Activated naive CD4-positive, alpha-beta T cell treated with anti-CD3 and anti-CD28 coated beads, Interleukin-2, amount 50 U/mL, for 72 hours (primary cell): ENCODE data around the gene WBP1. TPM values are rescaled to one million over a fixed set of nuclear protein-coding genes. Genes with fewer than 3 reads are reported as not detected.
A peak's percentile ranks its signal among the peaks of the same experiment; 100 is the strongest.
"Not testable (repeated sequence)": the region's sequence is repeated elsewhere in the genome, so short reads cannot be mapped to it uniquely, and the experiment has no call there.

ENCODE experiments used
- ATAC-seq, 2 donors: fragments of 150-1000 bp; cut with Tn5 transposase; 2 replicates each; pipeline ENCODE4 v1.10.0; 2021; ENCODE audit warnings: mild to moderate bottlenecking in 2 of 2, moderate library complexity in 2 of 2
- DNase-seq, 2 donors: peaks; one replicate each; pipeline ENCODE4 v3.0.0; 2021 to 2022; ENCODE audit warnings: low spot score in 2 of 2
- H3K27ac Mint-ChIP-seq, 2 donors: one replicate each; pipeline ENCODE4 v1.8.0; 2022; ENCODE audit warnings: mild to moderate bottlenecking in 2 of 2, mixed read lengths in 2 of 2
- H3K36me3 Mint-ChIP-seq, 2 donors: one replicate each; pipeline ENCODE4 v1.8.0; 2022; ENCODE audit warnings: mixed read lengths in 2 of 2
- H3K9me3 Mint-ChIP-seq, 2 donors: one replicate each; pipeline ENCODE4 v1.8.0; 2022; ENCODE audit warnings: mixed read lengths in 2 of 2
- total RNA-seq, 2 donors: library from RNA; stranded (reverse); gene quantifications; one replicate each; pipeline ENCODE4 v1.2.3, GENCODE V29; 2022

The WBP1 gene
- total RNA-seq, 2 donors from 2014 or later, result 33.5 to 58.6 TPM

DNA sequence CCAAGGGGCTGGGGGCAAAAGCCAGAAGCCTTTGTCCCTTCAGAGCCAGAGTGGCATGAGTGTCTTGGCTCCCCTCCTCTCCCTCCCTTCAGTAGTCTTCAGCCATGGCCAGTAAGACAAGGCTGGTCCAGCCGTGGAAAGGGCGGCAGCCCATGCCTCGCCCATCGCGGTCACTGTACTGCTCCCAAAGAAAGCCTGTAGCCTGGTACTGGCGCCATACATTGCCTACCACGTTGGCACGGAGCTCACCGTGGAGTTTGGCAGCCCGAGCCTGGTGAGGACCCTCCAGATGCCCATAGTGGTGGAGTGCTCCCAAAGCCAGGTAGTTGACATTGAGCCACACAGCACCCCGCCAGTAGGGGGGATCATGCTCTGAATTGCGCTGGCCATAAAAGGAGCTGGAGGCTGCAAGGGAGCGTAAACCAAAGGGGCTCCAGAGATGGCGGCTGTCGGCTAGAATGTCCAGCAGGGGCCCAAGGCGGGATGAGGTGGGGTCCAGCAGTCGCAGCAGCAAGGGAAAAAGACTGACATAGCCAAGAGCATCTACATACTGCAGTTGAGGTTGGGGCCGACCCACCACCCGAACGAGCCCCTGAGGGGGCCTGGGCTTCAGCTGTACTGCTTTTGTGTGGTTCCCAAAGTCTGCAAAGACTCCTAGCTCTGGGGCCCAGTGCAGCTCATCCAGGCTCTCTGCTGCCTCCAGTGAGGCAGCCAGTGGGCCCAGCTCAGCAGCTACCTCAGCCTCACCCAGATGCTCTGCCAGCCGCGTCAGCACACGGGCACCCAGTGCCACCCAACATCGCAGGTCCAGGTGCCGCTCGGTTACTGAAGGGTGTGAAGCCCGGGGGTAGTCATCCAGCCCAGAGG lies 3.2 kb downstream of the WBP1 start:
- no peak for DNase-seq
- ATAC-seq, result no peak
- peak overlapping the region in 1 of 2 donors; percentile 22 for H3K27ac Mint-ChIP-seq

DNA sequence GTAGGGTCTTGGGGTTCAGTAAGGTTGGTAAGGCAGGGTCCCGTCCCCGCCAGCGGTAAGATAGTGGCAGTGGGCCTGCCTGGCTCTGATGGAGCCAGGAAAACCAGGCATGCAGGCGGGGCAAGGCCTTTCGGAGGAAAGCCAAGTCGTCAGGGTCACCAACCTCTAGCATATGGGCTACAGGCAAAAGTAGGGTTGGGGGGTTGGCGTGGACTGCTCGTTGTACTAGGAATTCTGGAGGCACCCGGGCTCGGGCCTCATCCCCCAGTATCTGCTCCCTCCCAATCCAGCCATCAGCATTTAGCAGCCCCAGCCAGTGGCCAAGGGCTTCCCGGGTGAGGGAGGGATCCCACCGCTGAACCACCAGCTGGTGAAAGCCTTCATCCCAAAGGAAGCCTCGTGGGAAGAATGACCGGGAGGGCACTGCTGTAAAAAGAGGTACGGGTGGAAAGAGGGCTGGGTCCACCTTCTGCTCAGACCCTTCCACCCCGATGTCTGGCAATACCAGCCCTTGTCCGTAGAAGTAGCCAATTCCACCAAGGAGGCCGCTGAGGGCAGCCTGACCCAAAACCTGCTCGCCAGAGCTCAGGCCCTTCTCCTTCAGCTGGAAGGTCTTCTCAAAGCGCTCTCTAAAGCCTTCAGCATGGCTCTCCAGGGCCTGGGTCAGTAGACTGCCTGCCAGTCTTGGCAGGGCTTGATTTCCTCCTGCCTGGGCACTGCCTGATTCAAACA lies 4.0 kb downstream of the WBP1 start:
- DNase-seq (no peak), ATAC-seq (no peak)
- Mint-ChIP-seq H3K36me3 (peaks cover 11 to 12% of the 10 kb centered on the region in 2 donors), H3K9me3 (no peaks in the 10 kb centered on the region), H3K27ac (peak overlapping the region in 1 of 2 donors; percentile 50)

More for the DNA sequence above, 3.2 kb downstream of the WBP1 start:
- no peaks in the 10 kb centered on the region for H3K9me3 Mint-ChIP-seq
- peaks cover 19 to 20% of the 10 kb centered on the region in 2 donors for H3K36me3 Mint-ChIP-seq

DNA sequence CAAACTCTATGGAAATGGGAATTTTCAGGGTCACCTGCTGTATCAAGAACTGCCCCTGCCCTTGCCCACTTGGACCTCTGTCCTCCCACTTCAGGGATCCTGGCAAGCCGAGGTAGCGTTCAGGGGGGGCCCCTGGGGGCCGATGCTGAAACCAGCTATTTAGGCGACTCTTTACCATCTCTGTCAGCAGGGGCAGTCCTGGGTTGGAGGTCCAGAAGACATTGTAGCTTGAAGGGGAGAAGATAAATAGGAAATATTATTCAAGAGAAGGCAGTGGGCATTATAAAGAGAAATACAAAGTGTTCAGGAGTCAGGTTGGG lies 4.5 kb downstream of the WBP1 start:
- Mint-ChIP-seq H3K9me3 (no peaks in the 10 kb centered on the region), H3K36me3 (peaks cover 9 to 11% of the 10 kb centered on the region in 2 donors), H3K27ac (peak overlapping the region; percentile 50 to 70)
- DNase-seq, result no peak
- no peak for ATAC-seq

DNA sequence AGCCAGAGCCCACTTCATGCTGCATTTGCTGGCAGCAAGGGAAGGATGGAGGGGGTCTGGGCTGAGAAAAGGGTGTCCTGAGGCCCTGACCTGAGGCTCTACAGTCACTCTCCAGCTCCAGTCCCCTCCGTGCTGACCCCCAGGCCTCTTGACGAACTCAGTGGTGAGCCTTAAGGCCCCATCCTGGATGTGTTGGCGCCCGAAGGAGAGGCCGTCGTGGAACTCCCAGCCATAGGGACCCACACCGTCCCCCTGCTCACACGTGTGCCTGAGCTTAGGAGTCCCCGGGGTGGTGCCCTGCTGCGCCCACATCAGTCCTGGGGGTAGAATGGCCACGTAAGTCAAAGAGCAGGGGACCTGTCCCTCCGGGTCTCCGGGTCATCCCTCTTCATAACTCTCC lies 6.2 kb downstream of the WBP1 start:
- H3K27ac Mint-ChIP-seq, result peak overlapping the region; percentile 87 to 98
- H3K9me3 Mint-ChIP-seq, result no peaks in the 10 kb centered on the region
- peak; percentile 2 to 9 for ATAC-seq
- H3K36me3 Mint-ChIP-seq, result peaks cover 9 to 11% of the 10 kb centered on the region in 2 donors
- DNase-seq, result no peak

DNA sequence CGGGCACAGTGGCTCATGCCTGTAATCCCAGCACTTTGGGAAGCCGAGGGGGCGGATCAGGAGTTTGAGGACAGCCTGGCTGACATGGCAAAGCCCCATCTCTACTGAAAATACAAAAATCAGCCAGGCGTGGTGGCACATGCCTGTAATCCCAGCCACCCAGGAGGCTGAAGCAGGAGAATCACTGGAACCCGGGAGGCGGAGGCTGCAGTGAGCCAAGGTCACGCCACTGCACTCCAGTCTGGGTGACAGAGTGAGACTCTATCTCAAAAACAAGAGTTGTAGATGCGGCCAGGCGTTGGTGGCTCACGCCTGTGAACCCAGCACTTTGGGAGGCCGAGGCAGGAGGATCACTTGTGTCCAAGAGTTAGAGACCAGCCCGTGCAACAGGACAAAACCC lies 12.5 kb downstream of the WBP1 start:
- not testable (repeated sequence) for ATAC-seq, DNase-seq, H3K9me3 Mint-ChIP-seq
- Mint-ChIP-seq H3K27ac (peak overlapping the region; percentile 61 to 77), H3K36me3 (peaks cover 24 to 31% of the 10 kb centered on the region in 2 donors)

DNA sequence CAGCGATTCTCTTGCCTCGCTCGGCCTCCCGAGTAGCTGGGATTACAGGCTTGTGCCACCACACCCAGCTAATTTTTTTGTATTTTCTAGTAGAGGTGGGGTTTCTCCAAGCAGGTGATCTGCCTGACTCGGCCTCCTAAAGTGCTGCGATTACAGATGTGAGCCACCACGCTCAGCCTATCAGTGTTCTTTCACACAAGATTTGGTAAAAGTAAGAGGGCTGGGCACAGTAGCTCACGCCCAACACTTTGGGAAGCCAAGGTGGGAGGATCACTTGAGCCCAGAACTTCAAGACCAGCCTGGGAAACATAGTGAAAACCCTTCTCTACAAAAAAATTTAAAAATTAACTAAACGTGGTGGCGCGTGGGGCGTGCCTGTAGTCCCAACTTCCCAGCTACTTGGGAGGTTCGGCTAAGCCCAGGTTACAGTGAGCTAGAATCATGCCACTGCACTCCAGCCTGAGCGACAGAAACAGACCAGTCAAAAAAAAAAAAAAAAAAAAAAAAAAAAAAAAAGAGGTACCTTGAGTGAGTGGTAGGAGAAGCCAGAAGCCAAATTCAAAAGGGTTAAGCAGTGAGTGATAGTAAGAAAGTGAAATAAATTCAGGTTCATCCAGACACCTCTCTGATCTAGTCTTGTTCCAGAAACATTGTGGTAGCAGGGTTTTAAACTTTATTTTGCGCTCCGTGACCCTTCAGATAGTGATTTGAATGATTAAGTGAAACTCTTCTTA lies 13.3 kb downstream of the WBP1 start:
- DNase-seq, result no peak
- Mint-ChIP-seq H3K9me3 (no peaks in the 10 kb centered on the region), H3K27ac (peak overlapping the region; percentile 97 to 98), H3K36me3 (peaks cover 20 to 30% of the 10 kb centered on the region in 2 donors)
- ATAC-seq, result peak in 1 of 2 donors; percentile 16

DNA sequence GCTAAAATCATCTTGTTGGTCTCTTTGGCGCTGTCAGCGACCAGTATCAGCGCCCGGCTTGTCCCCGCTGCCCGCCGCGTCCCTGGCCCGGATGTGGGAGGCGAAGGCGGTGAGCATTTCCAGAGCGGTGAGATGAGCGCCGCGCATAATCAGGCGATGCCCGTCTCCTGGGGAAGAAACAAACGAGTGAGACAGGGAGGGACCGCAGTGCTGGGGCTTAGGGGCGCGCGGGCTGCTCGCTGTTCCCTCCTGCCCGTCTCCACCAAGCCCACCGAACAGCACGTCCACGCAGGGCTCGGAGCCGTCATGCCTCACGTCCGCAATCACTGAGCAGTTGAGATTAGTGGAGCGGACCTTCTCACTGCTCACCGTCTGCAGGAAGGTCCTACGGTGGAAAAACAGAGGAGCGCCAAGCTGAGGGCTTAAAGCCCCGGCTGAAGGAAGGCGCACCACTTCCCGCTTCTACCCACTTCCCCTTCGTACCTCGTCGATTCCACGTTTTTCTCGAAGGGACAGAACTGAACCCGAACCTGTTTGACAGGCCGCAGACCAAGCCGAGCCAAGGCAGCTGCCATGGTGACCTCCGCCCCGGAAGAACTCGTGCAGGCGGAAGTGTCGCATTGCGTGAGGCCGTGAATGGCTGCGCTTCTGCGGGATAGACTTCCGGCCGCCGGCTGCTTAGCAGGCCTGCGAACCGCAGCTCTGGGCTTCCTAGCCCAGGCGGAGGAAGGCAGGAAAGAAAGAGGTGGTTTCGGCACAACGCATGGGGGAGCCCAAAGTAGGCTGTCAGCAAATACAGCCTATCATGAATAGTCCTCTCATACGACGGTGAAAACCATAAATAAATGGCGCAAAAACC lies 14.1 kb downstream of the WBP1 start, which contains the start of gene MRPL53:
MRPL53 (minus strand) TSS at position 595 of the 859 bp plus-strand sequence; CDS start at position 575, 20 bp downstream.
- Mint-ChIP-seq H3K36me3 (peaks cover 20 to 30% of the 10 kb centered on the region in 2 donors), H3K27ac (peak within 1 kb of the TSS; percentile 97 to 98), H3K9me3 (no peaks in the 10 kb centered on the region)
- peak; percentile 95 to 96 for DNase-seq
- ATAC-seq, result peak; percentile 95 to 97

DNA sequence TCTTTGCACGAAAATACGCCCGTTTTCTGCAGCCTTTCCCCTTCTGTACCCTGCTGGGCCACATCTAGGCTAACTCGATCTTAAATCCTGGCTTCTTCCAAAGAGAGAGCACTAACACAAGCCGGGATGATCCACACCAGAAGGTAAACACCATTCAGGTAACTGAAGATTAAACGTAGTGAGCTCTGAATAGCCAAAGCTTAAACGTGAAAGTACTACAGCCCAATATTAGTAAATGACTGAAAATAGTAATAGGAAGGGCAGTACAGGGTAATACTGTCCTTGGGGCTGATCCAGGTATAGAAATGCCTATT lies 14.7 kb downstream of the WBP1 start:
- H3K27ac Mint-ChIP-seq, result peak overlapping the region; percentile 97 to 98
- H3K9me3 Mint-ChIP-seq, result no peaks in the 10 kb centered on the region
- H3K36me3 Mint-ChIP-seq, result peaks cover 20 to 30% of the 10 kb centered on the region in 2 donors
- ATAC-seq, result no peak
- DNase-seq, result no peak

DNA sequence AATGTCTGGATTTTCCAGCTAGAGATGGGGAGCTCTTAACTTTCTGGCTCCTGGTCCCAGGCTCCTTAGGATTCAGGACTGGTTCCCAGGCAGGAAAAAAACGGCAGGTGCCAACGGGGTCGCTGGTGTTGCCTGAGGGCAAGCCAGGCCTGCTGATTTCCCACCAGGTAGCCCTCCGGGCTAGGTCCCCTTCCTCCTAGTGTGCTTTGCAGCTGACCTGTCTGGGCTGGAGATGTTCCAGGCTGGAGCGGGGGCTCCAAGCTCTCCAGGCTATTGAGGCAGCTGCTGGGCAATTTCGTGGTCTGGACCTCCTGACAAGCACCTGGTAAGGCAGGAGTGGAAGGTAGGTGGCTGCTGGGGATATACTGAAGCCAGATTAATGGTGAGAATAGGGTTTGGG lies 16.2 kb downstream of the WBP1 start:
- DNase-seq, result no peak
- H3K36me3 Mint-ChIP-seq, result peaks cover 20 to 30% of the 10 kb centered on the region in 2 donors
- H3K27ac Mint-ChIP-seq, result peak overlapping the region in 1 of 2 donors; percentile 36
- H3K9me3 Mint-ChIP-seq, result no peaks in the 10 kb centered on the region
- no peak for ATAC-seq

DNA sequence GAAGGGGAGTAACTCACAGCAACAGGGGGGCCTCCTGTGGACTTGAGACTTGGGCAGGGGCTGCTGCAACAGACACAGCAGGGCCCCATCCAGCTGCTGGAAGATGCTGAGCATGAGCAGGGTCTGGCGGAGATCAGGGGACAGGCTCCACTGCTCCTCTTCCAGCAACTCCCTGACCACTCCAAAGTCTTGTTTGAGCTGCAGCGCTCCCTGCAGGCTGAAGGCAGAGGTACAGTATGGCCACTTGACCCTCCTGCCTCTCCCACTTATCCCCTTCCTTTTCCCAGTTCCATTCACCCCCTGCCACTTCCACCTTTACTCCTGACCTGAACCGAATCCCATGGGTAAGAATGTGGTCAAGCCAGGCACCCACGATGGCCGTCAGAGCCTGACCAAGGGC lies 16.7 kb downstream of the WBP1 start:
- no peak overlapping the region for H3K27ac Mint-ChIP-seq
- peaks cover 23 to 30% of the 10 kb centered on the region in 2 donors for H3K36me3 Mint-ChIP-seq
- no peaks in the 10 kb centered on the region for H3K9me3 Mint-ChIP-seq
- DNase-seq, result no peak
- ATAC-seq, result no peak

DNA sequence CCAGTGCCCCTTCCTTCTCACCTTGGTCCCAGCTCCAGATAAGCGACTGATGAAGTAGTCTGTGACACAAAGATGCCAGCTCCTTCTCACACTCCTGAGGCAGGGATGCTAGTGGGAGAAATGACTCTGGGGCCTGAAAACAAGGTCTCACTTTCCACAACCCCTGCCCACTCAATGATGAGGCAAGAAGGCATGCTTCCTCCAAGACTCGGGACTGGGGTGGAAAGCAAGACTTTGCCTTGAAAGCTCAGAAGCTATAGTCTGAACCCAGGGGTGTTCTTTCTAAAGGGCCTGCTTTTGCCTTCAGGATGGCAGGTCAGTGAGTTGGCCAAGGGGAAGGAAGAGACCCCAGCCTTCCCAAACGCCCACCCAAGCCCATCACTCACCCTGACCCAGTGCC lies 23.2 kb downstream of the WBP1 start:
- DNase-seq, result no peak
- Mint-ChIP-seq H3K9me3 (no peaks in the 10 kb centered on the region), H3K27ac (peak overlapping the region in 1 of 2 donors; percentile 87), H3K36me3 (peaks cover 17 to 24% of the 10 kb centered on the region in 2 donors)
- no peak for ATAC-seq

DNA sequence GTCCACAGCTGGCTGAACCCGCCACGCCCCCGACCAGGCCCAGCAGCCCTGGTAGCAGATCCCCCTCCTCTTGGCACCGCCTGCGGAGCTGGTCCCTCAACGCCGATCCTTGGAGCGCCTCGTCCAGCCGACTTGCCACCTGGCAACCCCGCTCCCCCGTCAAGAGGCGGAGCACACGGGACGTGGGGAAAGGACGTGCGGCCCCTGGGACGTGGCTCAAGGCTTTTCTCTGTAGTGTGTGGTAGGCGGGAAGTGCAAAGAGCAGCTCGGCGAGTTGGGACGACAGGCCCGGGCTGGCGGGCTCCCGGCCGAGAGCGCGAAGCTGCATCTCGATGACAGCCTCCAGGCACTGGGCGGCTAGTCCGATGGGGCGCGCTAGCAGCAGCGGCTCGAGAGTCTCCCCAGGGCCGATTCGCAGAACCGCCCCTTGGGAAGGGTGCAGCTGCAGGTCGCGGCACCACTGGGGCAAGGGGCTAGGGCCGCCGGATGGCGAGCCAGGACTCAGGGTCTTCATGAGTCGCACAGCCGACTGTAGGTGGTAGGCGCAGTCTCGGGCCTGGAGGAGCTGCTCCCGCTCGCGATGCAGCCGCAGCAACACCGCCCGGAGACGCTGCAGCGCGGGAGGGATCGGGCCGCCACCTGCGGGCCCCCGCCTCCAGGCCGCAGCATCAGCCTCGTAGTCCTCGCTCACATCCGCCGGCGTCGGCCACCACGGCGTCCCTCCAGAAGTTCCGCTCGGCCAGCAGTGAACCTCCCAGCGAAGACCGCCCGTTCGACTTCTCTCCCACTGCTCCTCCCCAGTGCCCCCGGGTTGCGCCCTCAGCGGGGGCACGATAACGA lies 23.9 kb downstream of the WBP1 start:
- peak in 1 of 2 donors; percentile 61 for DNase-seq
- no peaks in the 10 kb centered on the region for H3K9me3 Mint-ChIP-seq
- peak; percentile 57 for ATAC-seq
- peak overlapping the region; percentile 87 to 97 for H3K27ac Mint-ChIP-seq
- H3K36me3 Mint-ChIP-seq, result peaks cover 17 to 24% of the 10 kb centered on the region in 2 donors

DNA sequence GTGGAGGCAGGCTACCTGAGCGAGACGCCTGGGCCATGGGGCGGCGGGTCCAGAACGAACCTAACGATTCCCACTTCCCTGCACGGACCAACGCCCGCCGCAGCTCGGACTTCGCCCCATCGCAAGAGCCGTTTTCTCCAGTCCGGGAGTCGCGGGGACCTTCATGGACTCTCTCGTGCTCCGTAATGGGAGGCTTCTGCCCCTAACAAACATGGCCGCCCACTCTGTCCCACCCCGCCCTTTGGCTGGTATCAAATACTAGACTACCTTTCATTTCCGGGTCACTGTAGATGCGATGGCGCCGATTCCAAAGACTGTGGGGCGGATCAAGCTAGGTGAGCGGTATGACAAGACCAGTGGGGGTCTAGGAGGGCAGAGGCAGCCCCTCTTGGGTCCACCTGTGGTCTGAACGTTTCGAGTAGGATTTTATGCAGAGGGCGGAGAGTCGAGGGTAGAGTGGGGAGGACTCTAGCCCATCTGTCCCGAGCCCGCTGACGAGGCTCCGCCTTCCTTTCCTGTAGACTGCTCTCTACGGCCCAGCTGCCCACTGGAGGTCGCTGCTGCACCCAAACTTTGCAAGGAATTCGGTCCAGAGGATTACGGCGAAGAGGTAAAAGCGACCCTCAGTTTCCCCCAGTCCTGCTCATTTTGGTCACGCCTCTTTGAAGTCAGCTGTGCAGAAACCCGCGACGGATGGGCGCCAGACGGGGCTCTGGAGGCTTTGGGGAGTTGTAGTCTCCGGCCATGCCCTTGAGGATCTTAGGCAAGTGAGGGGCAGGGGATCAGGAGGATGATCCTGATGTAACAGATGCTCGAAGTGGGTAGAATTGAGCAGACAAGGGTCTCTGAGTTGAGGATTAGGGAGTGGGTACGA lies 24.8 kb downstream of the WBP1 start, which contains the start of the genes CCDC142 and TTC31:
CCDC142 (minus strand) TSS at position 198 of the 874 bp plus-strand sequence; CDS start at position 37, 161 bp downstream.
TTC31 (plus strand) TSS at position 281 of the 874 bp plus-strand sequence; CDS start at position 296, 15 bp downstream.
- H3K36me3 Mint-ChIP-seq, result peaks cover 17 to 24% of the 10 kb centered on the region in 2 donors
- DNase-seq (peak; percentile 89 to 93), ATAC-seq (peak; percentile 93 to 94)
- peak within 1 kb of the TSS; percentile 87 to 97 for H3K27ac Mint-ChIP-seq
- no peaks in the 10 kb centered on the region for H3K9me3 Mint-ChIP-seq

DNA sequence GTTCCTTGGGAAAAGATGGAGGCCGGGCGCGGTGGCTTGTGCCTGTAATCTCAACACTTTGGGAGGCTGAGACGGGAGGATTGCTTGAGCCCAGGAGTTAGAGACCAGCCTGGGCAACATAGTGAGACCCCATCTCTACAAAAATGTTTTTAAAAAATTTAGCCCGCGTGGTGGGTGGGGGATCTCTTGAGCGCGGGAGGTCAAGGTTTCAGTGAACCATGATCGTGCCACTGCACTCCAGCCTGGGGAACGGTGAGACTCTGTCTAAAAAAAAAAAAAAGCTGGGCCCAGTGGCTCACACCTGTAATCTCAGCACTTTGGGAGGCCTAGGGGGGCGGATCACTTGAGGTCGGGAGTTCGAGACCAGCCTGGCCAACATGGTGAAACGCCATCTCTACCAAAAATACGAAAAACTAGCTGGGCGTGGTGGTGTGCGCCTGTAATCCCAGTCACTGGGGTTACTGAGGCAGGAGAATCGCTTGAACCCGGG lies 25.5 kb downstream of the WBP1 start:
- H3K9me3 Mint-ChIP-seq, ATAC-seq, DNase-seq: not testable (repeated sequence)
- H3K27ac Mint-ChIP-seq, result peak overlapping the region; percentile 87 to 97
- peaks cover 18 to 24% of the 10 kb centered on the region in 2 donors for H3K36me3 Mint-ChIP-seq
